Nucleus accumbens (tissue), 56 donors: ENCODE measurements around the gene AK2.
"Not testable (repeated sequence)": the region's sequence is repeated elsewhere in the genome, so short reads cannot be mapped to it uniquely, and the experiment has no call there.

ENCODE experiments used
- DNase-seq, 56 donors: peaks; one replicate each; lab custom pipeline; 2025; lab: John Stamatoyannopoulos, UW

The AK2 gene

DNA sequence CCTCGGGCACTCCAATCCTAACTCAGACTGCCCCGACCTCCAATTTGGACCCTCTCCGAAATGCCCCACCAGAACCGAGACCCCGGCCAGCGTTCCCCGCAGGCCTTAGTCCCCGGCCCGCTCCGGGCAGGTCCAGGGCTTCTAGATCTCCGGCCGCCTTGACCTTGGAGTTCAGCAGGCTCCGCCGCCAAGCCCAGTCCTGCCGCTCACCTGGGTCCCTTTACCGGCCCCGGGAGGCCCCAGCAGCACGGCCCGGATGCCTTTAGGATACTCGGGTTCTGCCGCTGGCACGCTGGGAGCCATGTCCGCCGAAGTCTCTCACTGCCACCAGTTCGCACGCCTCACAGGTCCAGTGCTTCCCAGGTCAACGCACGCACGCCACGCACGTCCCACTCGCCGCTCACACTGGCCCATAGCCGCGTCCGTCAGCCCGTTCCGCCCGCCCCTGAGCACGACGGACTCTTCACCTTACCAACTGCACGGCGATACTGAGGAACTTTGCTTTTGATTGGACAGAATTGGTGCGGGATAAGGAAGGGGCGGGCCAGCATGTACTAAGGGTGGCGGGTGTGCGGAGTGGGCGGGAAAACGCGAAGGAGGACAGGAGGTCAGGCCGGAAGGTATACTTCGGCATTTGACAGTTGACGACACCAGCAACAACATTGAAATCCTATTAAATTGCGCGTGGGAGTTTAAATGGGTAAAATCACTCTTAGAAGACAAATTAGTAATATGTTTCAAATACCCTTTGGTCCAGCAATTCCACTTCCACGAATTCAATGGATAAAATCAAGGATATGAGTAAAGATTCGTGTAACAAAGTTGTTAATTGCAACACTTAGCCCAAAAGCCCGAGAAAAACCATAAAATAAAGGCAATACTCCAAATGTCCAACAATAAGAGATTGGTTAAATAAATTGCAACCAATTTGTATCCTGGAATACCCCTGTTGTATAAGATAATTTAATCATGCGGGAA is at the start of gene AK2:
AK2 (minus strand) TSS at position 358 of the 978 bp plus-strand sequence; CDS start at position 303, 55 bp downstream.
- peak; percentile 52 to 98 (median 95) for DNase-seq

DNA sequence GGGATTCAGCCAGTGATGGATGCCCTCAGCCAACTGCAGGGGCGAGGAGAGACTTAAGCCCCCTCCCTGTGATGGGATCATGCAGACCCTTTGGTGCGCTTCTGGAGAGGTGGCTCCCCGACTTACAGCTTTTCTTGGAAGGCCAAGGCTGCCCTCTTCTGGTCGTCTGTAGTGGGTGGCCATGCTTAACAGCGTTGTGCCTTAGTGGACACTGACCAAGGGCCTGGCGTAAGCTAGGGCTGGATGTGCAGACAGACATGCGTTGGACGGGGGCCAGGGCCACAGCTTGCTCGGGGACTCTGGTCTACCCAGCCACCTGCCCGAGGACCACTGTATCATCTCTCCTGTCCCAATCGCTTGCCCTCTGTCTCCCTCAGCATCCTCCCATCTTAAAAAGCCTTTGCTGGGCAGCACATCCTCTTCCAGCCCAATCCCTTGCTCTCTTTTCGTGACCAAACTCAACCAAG is 49.7 kb upstream of the AK2 start:
- DNase-seq, result peak in 53 of 56 donors; percentile 18 to 89 (median 65)

DNA sequence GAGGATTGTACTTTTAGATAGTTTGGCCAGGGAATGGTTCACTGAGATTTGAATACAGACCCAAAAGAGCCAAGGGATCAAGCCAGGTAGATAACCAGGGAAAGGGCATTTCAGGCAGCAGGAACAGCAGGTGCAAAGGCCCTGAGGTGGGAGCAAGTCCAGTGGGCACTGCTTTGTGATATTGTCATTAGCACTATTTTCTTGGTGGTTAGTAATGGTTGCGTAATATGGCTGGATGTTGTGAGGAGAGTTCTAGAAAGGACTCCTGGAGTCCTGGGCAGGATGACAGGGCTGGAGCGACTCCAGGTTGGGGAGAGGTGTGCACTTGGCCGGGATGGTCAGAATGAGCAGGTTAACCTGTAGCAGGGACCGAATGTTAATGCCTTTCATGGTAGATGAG is 48.6 kb upstream of the AK2 start:
- DNase-seq, result no peak

DNA sequence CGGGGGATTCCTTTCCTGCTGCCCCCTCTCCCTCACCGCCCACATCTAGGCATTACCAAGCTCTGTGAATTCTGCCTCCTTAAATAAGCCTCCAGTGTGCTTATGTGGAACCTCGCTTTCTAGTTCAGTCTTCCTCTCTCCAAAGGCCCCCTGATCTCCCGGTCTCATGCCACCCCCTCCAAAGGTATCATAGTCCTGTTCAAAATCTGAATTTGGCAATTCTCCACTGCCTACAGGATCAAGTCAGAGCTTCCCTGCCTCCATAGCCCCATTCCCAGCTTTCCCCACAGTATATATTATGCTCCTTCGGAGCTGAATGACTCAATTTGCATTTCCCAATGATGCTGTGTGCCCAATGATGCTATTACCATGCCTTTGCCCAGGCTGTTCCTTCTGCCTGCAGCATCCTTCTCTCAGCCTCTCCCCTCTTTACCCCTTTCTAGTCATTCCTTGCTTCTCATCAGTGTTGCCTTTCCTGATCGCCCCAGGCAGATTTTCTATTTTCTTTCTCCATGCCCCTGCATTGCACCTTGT is 46.0 kb upstream of the AK2 start:
- peak in 1 of 56 donors; percentile 35 for DNase-seq

DNA sequence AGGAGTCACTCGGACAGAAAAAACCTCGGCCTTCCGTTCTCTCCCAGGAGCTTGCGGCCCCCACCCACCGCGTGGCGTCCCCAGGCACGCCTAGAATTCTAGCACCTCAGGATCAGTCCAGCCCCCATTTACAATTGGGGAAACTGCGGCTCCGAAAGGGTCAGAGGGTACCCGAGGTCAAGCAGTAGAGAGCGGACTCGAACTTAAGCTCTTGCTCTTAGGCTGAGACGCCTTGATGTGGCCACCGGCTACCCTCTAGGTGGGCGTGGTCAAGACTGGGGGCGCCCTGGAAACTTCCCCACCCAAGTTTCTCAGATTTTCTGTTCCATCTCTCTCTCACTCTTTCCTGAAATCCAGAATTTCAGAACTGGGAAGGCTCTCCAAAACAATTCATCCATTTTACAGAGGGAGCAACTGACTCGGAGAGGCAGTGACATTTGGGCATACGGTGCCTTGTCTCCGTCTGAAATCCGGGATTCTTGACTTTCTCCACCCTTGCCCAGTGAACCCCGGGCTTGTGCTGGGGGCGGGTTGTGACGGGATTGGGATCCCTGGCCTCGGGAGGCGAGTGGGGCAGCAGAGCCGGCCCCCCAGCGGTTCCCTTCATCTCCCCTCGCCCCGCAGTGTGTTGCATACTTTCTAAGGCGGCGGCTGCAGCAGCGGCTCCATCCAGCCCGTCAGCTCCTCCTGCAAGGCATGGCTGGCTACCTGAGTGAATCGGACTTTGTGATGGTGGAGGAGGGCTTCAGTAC is 45.0 kb upstream of the AK2 start:
- DNase-seq, result peak in 5 of 56 donors; percentile 2 to 39 (median 21)

DNA sequence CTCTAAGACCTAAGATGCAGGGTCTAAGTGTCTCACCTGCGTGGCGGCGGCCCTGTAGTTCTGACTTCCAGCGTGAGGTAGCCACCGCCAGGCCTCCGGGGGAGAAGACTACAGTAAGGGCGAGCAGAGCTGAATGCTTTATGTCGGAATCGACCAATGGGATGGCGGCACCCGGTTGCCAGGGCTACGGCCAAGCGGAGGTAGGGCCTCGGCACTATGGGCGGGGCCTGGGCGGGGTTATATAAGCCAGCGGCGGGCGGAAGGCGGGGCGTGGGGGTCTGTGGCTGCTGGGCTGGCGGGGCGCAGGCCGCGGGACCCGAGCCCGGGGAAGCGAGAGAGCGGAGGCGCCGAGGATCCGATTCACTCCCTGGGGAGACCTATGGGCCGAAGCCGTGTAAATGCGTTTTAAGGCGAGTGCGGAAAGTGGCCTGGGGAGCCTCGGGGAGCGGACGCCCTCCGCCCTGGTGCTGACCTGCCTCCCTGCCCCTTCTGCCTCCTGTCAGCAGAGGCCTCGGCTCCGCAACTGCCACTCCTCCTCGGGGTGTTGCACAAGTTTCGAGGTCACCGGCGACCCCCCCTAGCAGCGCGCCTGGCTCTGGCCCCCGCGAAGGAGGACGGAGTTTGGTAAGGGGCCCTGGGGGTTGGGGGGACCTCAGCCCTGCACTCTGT is 44.3 kb upstream of the AK2 start, which contains the start of gene AZIN2:
AZIN2 (plus strand) TSS at position 269 of the 669 bp plus-strand sequence. CDS start 1,097 bp downstream, outside the sequence.
- DNase-seq, result peak; percentile 77 to 99 (median 95)

DNA sequence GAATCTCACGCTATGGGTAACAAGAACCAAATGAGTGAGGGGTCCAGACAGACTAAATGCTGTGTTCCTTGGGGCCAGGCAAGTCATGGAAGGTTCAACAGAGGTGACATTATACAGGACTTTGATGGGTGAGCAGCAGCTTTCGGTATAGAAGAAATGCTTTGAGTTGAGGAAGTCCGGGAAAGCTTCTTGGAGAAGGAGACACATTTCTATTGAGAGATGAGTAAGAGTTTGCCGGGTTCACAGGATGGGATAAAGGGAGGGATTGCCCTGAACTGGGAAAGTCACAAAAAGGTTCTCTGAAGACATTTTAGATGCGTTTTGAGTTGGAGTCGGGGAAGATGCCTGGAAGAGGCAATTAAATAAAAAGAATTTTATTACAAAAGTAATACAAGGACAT is 43.7 kb upstream of the AK2 start:
- DNase-seq, result no peak

DNA sequence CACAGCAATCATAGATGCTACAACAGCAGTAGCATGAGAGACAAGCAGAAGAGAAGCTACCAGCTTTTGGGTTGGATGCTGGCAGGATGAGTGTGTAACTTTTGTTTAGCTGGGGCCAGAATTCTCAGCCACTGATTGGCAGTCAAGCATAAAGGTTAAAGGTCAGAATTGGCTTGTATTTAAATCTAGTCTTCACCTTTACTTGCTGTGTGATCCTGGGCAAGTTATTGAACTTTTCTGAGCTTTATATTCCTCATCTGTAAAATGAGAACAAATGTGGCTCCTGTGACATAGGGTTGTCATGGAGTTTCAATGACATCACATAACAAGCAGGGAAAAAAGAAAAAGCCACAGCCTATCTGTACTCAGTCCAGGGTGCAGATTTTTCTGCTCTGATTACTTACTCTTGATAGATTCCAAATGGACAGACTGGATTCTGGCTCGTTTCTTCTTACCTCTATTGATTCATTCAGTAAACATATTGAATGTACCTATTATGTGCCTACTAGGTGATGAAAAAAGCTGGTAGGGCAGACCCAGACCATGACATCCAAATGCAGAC is 41.4 kb upstream of the AK2 start:
- no peak for DNase-seq

DNA sequence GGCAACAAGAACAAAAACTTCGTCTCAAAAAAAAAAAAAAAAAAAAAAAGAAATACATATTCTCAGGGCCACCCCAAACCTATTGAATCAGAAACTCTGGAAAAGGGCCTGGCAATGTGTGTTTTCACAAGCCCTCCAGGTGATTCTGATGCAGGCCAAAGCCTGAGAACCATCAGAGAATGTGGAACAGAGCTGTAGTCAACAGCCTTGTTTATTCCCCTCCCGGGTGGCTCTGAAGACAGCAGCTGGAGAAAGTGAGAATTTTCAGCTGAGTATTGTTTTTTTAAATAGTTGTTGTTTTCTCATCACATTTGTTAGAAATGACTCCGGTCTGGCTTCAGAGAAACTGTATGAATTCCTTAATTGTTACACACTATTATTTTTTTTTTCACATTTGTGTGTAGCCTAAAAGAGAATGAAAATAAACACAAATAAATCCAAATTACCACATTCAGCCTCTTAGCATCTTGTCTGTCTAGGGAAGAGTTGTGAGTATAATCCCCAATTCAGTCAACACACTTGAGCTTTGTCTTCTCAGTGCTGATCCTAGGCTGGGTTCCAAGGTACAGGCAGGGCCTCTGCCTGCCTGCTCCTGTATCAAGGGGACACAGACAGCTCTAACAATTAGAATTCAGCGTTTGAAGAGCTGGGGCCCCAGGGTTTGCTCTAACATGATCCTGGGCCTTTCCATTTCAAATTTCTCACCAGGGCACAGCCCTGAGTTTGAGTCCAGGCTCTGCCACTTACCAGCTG is 37.7 kb upstream of the AK2 start:
- DNase-seq, result peak in 50 of 56 donors; percentile 12 to 88 (median 63)

DNA sequence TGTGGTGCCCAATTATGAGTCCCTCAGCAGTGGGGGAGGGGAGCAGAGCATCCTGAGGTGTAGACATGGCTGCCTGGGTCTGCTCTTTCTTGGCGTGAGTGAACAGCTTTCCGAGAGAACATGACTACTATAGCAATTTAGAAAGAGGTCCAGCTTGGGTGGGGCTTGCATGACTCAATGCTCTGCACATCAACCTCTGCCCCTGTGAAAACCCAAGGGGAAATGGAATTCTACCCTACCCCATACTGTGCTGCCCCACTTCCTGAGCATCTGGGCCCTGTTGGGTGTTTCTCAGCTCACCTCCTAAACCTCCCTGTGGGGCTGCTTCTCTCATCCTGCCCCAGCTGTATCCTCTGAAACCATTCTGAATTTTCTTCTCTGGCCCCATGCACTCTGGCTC is 36.0 kb upstream of the AK2 start:
- no peak for DNase-seq

DNA sequence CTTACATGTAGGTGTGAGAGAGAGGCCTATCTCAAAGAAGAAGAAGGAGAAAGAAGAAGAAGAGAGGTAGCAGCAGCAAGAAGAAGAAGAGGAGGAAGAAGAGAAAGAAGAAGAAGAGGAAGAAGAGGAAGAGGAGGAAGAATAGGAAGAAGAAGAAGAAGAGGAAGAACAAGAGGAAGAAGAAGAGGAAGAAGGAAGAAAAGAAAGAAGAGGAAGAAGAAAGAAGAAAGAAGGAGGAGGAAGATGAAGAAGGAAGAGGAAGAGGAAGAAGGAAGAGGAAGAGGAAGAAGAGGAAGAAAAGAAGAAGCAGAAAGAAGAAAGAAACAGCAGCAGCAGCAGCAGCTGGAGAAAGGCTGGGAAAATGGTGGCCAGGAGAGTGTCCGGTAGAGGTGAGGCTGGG is 33.9 kb upstream of the AK2 start:
- no peak for DNase-seq

DNA sequence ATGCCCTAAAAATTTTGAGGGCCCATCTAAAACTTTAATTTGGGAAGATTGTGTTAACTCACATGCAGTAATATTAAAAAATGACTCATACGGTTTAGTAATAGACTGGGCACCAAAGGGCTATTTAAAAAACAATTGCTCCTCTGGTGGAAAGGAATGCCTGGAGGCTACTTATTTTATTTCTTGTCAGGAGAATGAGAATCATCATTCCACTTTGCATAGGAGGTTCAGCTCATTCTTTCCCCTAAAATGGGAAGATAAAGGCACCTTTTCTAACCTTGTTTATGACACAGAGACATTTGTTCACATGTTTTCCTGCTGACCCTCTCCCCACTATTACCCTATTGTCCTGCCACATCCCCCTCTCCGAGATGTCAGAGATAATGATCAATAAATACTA is 31.4 kb upstream of the AK2 start:
- DNase-seq, result not testable (repeated sequence)

DNA sequence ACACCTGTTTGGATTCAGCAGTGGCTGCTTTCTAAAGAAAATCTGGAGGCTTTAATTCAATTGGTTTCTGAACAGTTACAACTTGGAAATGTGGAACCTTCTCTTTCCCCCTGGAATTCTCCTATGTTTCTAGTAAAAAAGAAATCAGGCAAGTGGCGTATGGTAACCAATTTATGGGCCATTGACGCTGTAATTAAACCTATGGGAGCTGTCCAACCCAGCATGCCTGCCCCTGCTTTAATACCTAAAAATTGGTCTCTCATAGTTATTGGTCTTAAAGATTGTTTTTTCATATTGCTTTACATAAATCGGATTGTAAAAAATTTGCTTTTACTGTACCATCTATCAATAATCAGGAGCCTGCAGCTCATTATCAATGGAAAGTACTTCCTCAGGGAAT is 29.8 kb upstream of the AK2 start:
- DNase-seq, result not testable (repeated sequence)

DNA sequence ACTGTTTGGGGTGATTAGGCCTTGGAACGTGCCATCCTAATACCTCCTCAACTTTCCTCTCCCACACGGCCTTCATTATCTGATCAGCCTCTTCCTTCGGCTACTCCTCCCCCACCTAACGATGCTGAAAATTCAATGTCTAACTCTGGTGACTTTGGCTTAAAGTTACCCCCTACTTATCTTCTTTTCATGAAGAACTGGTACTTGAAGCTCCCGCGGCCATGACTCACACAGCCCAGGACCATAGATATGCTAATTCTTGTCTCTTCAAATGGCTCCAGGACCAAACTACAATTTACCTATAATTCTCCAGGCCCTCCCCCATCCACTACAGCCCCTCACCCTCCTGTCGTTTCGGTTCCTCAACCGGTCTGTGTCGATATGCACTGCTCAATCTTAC is 28.6 kb upstream of the AK2 start:
- DNase-seq, result no peak

DNA sequence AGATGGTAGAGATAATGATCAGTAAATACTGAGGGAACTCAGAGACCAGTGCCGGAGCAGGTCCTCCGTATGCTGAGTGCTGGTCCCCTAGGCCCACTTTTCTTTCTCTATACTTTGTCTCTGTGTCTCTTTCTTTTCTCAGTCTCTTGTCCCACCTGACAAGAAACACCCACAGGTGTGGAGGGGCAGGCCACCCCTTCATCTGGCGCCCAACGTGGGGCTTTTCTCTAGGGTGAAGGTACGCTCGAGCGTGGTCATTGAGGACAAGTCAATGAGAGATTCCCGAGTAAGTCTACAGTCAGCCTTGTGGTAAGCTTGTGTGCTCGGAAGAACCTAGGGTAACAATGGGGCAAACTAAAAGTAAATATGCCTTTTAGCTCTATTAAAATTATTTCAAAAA is 27.6 kb upstream of the AK2 start:
- DNase-seq, result not testable (repeated sequence)

DNA sequence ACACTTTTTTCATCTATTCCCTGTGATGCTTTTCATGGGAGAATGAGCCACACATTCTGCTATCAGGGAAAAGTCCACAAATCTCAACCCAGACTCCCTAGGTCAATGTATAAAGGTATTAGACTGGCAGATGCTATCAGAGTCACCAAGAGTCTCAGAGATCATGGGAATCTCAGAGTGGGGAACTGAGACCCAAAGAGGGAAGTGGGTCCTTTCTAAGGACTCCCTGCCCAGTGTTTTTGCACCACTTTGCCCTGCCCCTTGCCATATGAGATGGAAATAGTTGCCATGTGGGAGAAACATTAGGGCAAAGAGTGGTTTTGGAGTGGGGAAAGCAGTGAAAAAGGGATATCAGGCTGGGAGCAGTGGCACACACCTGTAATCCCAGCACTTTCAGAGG is 25.2 kb upstream of the AK2 start:
- DNase-seq, result no peak

DNA sequence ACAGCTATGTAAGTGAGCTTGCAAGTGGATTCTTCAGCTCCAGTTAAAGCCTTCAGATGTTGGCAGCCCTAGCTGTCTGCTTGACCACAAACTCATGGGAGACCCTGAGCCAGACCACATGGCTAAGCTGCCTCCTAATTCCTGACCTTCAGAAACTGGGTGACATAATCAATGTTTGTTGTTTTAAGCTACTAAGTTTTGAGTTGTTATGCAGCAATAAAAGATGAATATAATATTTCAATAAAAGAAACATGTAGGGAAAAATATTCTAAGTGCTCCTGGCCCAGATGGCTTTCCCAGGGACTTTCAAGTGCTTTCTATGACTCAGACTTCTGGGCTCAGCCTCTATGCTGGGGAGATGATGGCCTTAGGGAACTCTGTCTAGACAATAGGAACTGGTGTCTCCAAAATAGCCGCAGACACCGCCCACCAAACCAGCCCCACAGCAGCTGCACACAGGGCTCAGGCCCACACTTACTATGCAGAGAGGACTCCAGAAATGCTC is 23.9 kb upstream of the AK2 start:
- peak in 39 of 56 donors; percentile 7 to 71 (median 37) for DNase-seq

DNA sequence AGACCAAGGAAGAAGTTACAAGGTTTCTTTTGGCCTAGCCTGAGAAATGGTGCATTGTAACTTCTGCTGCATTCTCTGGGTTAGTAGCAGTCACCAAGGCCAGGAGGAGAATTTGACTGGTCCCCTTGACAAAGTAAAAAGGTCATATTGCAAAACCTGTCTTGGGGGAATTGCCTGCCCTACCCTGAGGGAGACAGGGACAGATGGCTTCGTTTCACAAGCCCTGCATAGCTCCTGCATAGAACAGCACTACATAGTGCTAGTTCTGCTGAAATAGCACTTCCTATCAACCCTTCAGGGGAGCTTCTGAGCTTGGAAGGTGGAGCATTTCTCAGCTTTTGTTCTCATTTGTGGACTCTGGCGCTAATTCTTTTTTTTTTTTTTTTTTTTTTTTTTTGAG is 20.4 kb upstream of the AK2 start:
- DNase-seq, result no peak

DNA sequence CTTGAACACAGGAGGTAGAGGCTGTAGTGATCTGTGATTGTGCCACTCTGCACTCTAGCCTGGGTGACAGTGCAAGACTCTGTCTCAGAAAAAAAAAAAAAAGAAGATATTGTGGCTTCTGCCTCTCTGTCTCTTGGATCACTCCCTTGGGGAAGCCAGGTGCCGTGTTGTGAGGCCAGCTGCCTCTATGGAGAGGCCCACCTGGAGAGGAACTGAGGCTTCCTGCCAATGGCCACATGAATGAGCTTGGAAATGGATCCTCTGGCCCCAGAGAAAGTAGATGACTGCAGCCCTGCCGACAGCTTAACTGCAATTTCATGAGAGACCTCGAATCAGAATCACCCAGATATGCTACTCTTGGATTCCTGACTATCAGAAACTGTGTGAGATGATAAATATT is 19.7 kb upstream of the AK2 start:
- no peak for DNase-seq
